GM12891 (cell line): ENCODE data around the gene EFCAB13.
A peak's percentile ranks its signal among the peaks of the same experiment; 100 is the strongest.

Experiments
- DNase-seq: peaks from one replicate; pipeline ENCODE4 v3.0.0; 2011; ENCODE audit warnings: low spot score; ENCODE audit not compliant: insufficient read length
- FAIRE-seq: peaks from 2 replicates; lab custom pipeline; 2011; peaks lifted over from hg19 to GRCh38; lab: Jason Lieb, UNC
- PAX5 ChIP-seq: IDR thresholded peaks from 2 replicates; pipeline ENCODE4 v1.6.1; 2011; ENCODE audit warnings: low read length, moderate library complexity, mild to moderate bottlenecking; ENCODE audit not compliant: insufficient read depth, severe bottlenecking
- POLR2A ChIP-seq: IDR thresholded peaks from 2 replicates; pipeline ENCODE4 v1.6.1; 2011; ENCODE audit warnings: low read depth, low read length, control low read depth
- POLR2AphosphoS5 ChIP-seq: IDR thresholded peaks from 2 replicates; pipeline ENCODE4 v1.6.1; 2011; ENCODE audit warnings: low read depth, low read length, control low read depth
- POU2F2 ChIP-seq: IDR thresholded peaks from 2 replicates; pipeline ENCODE4 v1.6.1; 2011; ENCODE audit warnings: low read depth, mild to moderate bottlenecking, control low read depth, low read length, moderate library complexity
- SPI1 ChIP-seq: IDR thresholded peaks from 2 replicates; pipeline ENCODE4 v1.6.1; 2011; ENCODE audit warnings: low read depth, low read length, control low read depth
- TAF1 ChIP-seq: IDR thresholded peaks from 2 replicates; pipeline ENCODE4 v1.6.1; 2011; ENCODE audit warnings: low read depth, low read length, control low read depth

The EFCAB13 gene

DNA sequence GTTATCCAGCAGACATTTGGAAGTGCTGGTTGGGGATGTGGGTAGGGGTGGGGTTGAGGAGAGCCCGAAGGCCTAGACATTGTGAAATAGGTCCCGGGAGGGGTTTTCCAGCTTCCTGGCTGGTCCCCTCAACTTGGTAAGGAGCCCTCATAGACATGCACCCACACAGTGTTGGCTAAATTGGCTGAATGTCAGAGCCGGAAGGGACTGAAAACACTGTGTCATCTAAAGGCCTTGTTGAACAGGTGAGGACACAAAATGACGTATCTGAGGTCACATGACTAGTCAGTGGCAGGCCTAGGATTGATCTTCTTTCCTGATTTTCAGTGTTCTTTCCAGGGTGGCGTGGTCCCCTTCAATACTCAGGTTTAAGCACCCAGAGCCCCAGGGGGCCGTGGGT, 42.5 kb upstream of the EFCAB13 start:
- TF ChIP-seq POLR2A (no peak), TAF1 (no peak)
- no peak for FAIRE-seq
- no peak for DNase-seq

DNA sequence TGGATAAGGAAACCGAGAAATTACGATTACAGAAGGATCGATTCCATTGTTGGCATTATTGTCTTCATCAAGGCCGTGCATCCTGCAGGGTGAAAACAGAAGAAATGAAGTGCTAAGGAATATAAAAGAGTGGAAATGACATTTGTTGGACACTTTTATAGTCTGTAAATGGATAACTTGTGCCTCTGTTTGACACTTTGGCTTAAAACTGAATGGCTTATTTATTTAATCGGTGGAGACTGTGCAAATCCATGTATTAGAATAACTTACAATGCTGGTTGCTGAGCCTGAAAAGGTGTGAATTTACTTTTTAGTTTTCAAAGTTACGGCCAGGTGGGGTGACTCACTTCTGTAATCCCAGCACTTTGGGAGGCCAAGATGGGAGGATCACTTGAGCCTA, 38.8 kb upstream of the EFCAB13 start:
- TF ChIP-seq PAX5 (no peak), POLR2AphosphoS5 (no peak), TAF1 (no peak), SPI1 (no peak), POLR2A (no peak), POU2F2 (no peak)
- FAIRE-seq = no peak
- DNase-seq = no peak

DNA sequence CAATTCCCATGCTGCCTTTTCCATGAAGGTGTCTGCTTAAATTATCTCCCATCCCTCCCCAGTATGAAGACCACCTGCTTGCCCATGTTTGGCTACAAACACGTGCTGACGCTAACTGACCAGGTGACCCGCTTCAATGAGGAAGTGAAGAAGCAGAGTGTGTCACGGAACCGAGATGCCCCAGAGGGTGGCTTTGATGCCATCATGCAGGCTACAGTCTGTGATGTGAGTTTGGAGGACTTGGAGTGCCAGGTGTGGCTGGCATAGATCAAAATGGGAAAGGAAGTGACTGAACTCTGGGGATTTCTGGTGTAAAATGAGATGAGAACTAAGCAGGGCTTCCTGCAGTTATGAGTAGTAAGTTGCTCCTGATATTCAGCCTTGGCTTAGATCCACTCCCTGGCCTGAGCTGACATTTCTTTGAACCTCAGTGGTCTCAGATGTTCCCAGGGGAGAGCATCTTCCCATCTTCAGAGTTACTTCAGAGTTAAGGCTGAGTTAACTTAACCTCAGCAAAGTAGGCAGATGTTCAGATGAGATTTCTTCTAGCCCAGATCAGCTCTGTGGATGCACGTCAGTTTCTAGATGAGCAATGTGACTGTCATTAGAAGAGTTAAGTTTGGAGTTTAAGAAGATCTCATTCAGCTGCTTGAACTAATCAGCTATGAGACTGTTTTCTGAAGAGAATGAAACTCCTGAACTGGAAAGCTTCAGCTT, 37.4 kb upstream of the EFCAB13 start:
- FAIRE-seq (peak; percentile 82), DNase-seq (no peak)
- TF ChIP-seq TAF1 (peak; percentile 41; the same call in 1 of the 2 replicates), SPI1 (peak; percentile 97), POU2F2 (0 out of 2 replicates have a peak, but pooled peaks have one; percentile 55), PAX5 (no peak), POLR2A (no peak), POLR2AphosphoS5 (0 out of 2 replicates have a peak, but pooled peaks have one; percentile 26)

DNA sequence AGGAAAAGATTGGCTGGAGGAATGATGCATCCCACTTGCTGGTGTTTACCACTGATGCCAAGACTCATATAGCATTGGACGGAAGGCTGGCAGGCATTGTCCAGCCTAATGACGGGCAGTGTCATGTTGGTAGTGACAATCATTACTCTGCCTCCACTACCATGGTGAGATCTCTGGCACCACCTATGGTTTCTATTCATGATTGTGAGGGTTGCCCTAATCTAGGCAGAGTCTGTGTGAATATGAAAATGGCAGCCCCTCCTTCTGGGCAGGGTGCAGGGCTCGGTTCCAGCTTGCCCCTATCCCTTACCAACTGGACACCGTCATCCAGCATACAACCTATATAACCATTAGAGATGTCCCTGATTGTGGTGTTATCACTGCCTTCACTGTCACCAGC, 36.7 kb upstream of the EFCAB13 start:
- DNase-seq = no peak
- peak; percentile 85 for FAIRE-seq
- TF ChIP-seq POU2F2 (no peak), SPI1 (no peak), POLR2A (no peak), TAF1 (no peak), PAX5 (no peak), POLR2AphosphoS5 (no peak)

DNA sequence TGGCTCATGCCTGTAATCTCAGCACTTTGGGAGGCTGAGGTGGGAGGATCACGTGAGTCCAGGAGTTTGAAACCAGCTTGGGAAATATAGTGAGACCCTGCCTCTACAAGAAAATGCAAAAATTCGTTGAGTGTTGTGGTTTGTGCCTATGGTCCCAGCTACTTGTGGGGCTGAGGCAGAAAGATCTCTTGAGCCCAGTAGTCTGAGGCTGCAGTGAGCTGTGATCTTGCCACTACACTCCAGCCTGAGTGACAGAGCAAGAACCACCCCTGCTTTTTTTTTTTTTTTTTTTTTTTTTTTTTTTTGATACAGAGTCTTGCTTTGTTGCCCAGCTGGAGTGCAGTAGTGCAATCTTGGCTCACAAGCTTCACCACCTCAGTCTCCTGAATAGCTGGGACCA, 36.1 kb upstream of the EFCAB13 start:
- no peak for TF ChIP-seq SPI1
- no peak for TF ChIP-seq TAF1
- no peak for TF ChIP-seq POU2F2
- no peak for TF ChIP-seq POLR2A
- TF ChIP-seq POLR2AphosphoS5 = no peak
- TF ChIP-seq PAX5 = no peak

DNA sequence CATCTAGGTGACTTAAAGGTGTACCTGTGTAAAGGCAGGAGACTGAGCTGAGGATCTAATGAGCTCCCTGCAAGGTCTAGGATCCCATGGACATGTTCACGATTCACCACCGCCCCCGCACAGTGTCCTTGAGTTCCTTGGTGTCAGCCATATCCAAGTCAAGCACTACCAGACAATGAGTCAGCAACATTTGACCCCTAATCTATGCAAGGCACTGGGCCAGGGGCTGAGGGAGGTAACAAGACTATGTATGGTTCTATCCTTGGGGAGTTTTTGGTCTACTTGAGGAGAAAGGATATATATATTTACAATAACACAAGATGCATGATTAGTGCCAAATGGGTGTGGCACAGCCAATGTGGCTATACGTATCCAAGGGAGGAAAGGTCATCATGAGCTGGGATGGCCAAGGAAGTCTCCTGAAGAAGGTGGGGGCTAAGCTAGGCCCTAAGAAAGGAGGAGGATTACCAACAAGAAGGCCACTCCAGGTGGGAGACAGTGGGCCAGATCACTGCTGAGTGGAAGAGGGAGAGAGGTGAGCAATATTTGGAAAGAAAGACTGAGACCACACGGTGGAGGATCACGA, 35.1 kb upstream of the EFCAB13 start:
- no peak for FAIRE-seq
- TF ChIP-seq POLR2A = no peak
- TF ChIP-seq PAX5 = no peak
- TF ChIP-seq SPI1 = no peak
- TF ChIP-seq TAF1 = no peak
- no peak for TF ChIP-seq POLR2AphosphoS5
- no peak for TF ChIP-seq POU2F2
- no peak for DNase-seq

More for the DNA sequence above, 36.1 kb upstream of the EFCAB13 start:
- DNase-seq (no peak), FAIRE-seq (no peak)

DNA sequence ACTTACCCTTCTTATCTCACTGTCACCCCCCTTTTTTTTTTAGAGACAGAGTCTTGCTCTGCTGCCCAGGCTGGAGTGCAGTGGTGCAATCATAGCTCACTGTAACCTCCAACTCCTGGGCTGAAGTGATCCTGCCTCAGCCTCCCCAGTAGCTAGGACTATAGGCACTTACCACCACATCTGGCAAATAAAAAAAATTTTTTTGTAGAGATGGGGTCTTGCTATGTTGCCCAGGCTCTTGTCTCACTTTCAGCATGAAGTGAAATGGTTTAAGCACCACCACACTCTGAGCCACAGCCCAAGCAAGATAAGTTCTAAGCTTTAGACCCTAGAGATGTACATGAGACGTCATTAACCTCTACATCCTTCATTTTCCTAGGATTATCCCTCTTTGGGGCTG, 34.5 kb upstream of the EFCAB13 start:
- TF ChIP-seq PAX5 = no peak
- TF ChIP-seq SPI1 = no peak
- no peak for TF ChIP-seq POLR2A
- no peak for TF ChIP-seq POU2F2
- TF ChIP-seq TAF1 = no peak
- no peak for TF ChIP-seq POLR2AphosphoS5
- FAIRE-seq (no peak), DNase-seq (no peak)

DNA sequence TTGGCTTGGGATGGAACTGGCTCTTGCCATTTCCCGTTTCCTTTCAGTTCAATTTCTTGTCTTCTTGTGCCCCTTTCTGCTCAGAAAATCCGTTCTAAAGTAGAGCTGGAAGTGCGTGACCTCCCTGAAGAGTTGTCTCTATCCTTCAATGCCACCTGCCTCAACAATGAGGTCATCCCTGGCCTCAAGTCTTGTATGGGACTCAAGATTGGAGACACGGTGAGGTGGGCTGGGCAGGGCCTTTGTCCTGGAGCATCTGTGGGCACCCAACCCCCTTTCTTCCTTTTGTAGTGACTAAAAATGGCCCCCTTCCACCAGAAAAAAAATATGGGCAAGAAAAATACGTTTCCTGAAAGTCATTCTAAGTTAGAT, 32.9 kb upstream of the EFCAB13 start:
- FAIRE-seq (no peak), DNase-seq (no peak)
- no peak for TF ChIP-seq POLR2A
- TF ChIP-seq PAX5 = no peak
- no peak for TF ChIP-seq TAF1
- no peak for TF ChIP-seq SPI1
- no peak for TF ChIP-seq POLR2AphosphoS5
- TF ChIP-seq POU2F2 = no peak

DNA sequence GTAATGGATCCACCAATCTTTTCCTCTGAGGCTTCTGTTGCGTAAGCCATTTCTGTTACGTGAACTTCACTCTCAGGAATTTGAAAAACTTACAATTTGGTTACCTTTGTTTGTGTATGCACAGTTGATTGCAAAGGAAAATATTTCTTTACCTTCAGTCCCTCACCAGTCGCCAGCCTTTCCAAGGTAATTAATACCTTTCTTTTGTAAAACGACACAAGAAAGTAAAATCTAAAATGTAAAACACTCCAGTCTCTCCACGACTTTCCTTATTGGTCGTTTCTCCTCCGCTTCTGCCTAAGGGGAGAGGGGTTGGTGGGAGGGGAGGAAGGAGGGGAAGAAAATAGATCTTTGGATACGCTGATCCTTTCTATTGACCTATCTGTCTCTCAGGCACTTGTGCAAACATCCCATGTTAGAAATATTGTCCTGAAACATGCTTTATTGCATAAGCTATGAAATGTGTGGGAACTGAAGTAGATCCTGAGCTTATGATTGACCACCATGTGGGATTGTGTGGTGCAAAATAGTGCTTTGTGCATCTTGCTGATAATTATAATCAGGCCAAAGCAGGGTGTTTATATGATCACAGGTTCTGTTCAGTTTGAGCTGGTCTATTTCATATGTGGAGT, 32.4 kb upstream of the EFCAB13 start:
- no peak for TF ChIP-seq TAF1
- no peak for TF ChIP-seq POU2F2
- TF ChIP-seq POLR2AphosphoS5 = no peak
- TF ChIP-seq PAX5 = no peak
- TF ChIP-seq SPI1 = no peak
- no peak for TF ChIP-seq POLR2A
- DNase-seq = no peak
- no peak for FAIRE-seq
